Islet of Langerhans (tissue), 1 donor: Measurements from ENCODE around the gene EGR1.
"Not testable (repeated sequence)": the region's sequence is repeated elsewhere in the genome, so short reads cannot be mapped to it uniquely, and the experiment has no call there.

Source experiments
- FAIRE-seq: peaks from one replicate; lab custom pipeline; 2011; peaks lifted over from hg19 to GRCh38; lab: Jason Lieb, UNC

EGR1 gene

GRCh38 chr5:138469540-138470321 is 4.5 kb downstream of the EGR1 start:
- no peak for FAIRE-seq

DNA sequence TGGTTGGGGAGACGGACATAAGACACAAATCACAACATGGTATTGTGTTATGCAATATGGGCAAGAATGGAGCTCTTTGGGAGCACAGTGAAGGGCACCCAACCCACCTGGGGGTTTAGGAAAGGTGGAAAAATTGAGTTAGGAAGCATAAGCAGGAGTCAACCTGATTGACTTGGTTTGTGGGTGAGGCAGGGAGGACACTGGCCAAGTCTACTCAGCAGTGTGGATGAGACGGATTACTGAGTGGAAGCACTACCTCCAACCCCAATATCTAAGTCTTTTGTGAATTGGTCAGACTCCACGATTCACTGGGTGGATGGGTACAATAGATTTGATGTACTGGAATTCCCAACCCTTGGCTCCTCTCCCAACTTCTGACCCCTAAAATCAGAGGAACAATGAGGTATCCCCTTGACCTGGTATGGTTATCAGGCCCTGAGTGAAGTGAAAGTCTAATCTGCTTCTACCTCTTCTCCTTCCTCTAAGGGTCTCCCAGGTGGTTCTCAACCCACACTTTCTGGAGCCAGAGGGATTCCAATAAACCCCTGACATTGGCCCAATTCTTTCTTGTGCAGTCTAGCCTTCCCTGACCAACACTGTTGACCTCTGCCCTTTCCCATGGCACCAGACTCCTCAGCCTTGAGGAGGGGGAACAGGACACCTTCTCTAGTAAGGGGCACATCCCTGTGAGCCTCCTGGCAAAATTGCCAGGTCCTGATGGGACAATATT is 5.2 kb downstream of the EGR1 start:
- FAIRE-seq = no peak

DNA sequence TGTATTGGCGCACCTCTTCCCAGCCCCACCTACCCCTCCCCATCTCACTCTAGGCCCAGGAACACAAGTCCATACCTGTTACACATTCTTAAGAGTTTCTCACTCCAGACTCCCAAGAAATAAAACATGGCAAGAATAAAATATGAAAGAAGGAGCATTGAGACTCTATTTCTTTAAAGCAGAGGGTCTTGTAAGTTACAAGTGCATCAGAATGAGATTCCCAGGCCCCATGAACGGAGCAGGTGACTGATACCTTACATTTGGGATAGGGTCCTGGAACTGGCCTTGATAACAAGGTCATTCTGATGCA is 5.7 kb downstream of the EGR1 start:
- no peak for FAIRE-seq

- no peak for FAIRE-seq
Measured at GRCh38 chr5:138472353-138472752, 7.1 kb downstream of the EGR1 start.

GRCh38 chr5:138473151-138473550 is 7.9 kb downstream of the EGR1 start:
- FAIRE-seq = not testable (repeated sequence)

DNA sequence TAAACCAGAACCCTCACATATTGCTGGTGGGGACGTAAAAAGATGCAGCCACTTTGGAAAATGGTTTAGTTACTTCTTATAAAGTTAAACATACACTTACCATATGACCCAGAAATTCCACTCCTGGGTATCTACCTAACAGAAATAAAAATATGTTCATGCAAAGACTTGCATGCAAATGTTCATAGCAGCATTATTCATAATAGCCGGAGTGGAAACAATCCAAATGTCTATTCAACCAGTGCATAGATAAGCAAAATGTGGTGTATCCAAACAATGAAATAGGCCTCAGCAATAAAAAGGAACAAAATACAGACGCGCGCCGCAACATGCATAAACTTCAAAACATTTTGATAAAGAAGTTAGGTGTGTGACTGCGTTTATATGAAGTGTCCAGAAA is 11.6 kb downstream of the EGR1 start:
- no peak for FAIRE-seq

GRCh38 chr5:138482638-138483037 is 17.4 kb downstream of the EGR1 start:
- FAIRE-seq = no peak

GRCh38 chr5:138488481-138488945 is 23.2 kb downstream of the EGR1 start:
- FAIRE-seq = no peak

- no peak for FAIRE-seq
Measured at GRCh38 chr5:138489683-138490061, 24.4 kb downstream of the EGR1 start.

- no peak for FAIRE-seq
Measured at GRCh38 chr5:138490648-138491283, 25.5 kb downstream of the EGR1 start.

GRCh38 chr5:138491284-138491648 is 26.0 kb downstream of the EGR1 start:
- no peak for FAIRE-seq

- FAIRE-seq = no peak
Measured at GRCh38 chr5:138491669-138492559, 26.6 kb downstream of the EGR1 start.

DNA sequence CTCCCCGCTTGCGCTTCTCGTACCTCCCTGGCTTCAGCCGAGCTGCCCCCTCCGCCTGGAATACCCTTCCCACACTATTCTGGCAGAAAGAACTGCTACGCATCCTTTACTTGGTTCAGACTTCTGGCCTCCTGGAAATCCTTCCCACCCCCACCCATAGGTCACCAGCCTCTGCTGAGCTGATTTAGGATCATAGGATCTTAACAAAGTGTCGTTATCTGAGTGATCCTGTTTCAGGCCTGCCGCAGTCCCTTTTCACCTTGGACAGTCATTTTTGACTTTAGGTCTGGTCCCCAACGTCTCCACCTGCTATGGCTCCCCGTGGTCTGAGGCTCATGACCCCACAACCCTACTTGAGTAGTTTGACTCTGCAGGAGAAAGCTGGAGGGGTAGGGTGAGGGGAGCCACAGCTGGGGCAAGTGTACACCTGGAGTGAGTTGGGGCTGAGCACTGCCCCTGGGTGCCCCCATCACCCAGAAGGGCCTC is 27.3 kb downstream of the EGR1 start:
- no peak for FAIRE-seq

GRCh38 chr5:138495351-138495750 is 30.1 kb downstream of the EGR1 start:
- no peak for FAIRE-seq

DNA sequence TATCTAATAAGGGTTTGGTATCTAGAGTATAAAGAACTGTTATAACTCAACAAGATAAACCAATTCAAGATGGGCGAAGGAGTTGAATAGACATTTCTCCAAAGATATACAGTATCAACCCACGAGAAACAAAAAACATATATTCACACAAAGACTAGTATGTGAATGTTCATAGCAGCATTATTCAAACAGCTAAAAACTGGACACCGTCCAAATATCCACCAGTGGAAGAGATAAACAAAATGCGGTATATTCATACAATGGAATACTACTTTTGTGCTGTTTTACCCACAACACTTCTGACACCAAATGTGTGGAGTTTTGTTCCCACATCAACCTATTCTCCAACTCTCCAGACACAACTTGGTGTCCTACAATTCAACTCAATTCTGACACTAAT is 33.1 kb downstream of the EGR1 start:
- no peak for FAIRE-seq

- no peak for FAIRE-seq
Measured at GRCh38 chr5:138502121-138502520, 36.8 kb downstream of the EGR1 start.

DNA sequence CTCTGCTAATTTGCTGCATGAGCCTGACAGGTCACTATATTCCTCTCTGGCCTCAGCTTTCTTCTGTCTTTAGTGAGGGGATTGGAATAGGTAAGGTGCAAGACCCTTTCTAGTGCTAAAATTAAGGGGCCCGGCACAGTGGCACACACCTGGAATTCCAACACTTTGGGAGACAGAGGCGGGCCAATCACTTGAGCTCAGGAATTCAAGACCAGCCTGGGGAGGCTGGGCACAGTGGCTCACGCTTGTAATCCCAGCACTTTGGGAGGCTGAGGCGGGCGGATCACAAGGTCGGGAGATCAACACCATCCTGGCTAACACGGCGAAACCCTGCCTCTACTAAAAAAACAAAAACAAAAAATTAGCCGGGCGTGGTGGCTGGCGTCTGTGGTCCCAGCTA is 37.2 kb downstream of the EGR1 start:
- FAIRE-seq = no peak

GRCh38 chr5:138503487-138504270 is 38.4 kb downstream of the EGR1 start:
- no peak for FAIRE-seq

DNA sequence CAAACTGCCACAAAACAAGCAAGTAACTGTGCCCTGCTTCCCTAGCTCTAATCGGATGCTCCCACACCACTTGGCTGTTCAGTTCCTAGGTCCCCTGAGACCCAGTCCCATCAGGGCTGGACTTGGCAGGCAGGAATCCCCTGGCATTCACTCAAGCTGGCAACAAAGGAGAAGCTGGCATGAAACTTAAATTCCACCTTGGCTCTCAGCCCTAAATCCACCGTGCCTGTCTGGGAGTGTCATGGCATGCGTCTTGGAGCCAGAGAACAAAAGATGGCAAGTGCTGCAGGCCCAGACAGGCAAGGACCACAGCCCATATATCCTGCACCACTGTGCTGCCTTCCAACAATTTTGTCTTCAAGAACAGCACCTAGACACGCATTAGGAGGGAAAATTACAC is 39.5 kb downstream of the EGR1 start:
- FAIRE-seq = no peak

DNA sequence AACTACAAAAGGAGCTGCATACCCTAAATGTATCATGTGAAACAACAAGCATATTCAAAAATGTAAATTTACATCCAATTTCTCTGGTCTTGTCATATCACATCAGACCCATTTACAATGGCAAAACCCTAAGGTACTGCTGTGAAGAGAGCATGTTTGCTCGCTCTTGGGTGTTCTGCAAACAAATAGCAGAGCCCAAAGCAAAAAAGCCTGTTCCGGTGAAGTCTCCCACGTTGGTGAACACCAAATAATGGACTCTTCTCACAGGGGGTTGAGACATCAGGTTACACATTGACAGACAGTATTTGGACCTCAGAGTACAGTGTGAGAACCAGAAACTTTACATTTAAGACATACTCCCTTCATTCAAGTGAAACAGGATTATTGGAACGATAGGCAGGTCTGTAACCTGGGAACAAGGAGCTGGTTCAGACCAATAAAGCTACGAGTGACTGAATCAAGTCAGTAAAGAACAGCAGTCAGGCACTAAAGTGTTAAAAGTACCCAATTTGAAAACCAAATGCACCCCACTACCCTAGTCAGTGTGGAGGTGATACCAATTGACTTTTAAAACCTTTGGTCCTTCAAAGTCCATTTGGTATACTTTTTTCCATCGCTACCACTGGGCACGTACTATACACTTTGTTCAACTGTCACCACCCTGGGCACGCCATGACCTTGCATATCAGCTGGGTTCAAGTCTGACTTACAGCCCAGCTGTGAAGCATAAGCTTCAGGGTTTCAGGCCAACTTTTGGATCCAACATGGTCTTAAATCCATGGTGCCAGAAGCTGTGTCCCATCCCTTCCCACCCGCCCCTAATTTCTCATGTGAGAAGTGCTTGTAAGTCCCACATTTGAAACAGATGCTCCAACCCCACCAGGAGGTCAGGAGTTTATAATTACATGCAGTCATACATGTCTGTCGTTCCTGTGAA is 41.4 kb downstream of the EGR1 start:
- FAIRE-seq = no peak
